HG02938 (cell line): ENCODE measurements around the gene PTPRN.
"Not testable (repeated sequence)": the region's sequence is repeated elsewhere in the genome, so short reads cannot be mapped to it uniquely, and the experiment has no call there.

Experiments
- ATAC-seq: cut with Tn5 transposase; IDR thresholded peaks from one replicate; pipeline ENCODE4 v1.9.1; 2021; ENCODE audit warnings: mild to moderate bottlenecking, moderate library complexity; ENCODE audit not compliant: unreplicated experiment

Gene PTPRN

DNA sequence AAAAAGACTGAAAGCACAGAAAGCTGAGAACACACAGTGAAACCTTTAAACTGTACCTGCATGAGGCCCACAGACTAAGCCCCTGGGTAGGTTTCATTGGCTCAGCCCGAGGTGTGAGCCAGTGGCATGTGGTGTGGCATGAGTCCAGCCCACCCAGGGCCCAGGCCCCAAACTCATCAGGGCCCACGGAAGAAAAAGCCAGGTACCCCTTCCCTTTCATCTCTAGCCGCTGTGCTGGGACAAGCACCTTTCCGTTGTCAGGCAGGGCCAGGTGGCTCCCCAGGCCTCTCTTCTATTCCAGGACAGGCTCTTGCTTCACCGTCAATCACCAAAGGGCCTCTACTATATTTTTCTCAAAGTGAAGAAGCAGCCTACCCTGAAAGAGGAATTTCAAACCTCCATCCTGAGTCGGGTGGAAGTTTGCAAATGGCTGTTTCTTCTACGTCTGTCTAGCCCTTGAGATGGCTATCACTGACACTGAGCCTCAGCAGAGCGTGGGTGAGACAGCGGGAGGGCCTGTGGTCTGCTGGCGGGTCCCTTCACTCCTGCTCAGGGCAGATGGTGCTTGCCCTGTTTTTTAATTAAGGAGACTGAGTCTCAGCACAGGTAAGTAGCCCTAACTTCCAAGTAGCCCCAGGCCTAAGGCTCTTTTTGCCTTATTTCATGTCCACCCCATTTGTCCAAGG lies 21.5 kb downstream of the PTPRN start:
- ATAC-seq = no peak

DNA sequence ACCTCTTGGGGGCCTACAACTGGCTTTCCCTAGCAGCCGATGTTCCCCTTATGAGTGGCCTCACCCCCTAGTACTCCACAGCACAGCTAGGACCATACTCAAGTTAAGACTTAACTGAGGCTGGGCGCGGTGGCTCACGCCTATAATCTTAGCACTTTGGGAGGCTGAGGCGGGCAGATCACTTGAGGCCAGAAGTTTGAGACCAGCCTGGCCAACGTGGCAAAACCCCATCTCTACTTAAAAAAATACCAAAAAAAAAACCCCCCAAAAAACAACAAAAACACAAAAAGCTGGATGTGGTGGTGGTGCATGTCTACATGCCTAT lies 22.1 kb downstream of the PTPRN start:
- ATAC-seq = not testable (repeated sequence)

DNA sequence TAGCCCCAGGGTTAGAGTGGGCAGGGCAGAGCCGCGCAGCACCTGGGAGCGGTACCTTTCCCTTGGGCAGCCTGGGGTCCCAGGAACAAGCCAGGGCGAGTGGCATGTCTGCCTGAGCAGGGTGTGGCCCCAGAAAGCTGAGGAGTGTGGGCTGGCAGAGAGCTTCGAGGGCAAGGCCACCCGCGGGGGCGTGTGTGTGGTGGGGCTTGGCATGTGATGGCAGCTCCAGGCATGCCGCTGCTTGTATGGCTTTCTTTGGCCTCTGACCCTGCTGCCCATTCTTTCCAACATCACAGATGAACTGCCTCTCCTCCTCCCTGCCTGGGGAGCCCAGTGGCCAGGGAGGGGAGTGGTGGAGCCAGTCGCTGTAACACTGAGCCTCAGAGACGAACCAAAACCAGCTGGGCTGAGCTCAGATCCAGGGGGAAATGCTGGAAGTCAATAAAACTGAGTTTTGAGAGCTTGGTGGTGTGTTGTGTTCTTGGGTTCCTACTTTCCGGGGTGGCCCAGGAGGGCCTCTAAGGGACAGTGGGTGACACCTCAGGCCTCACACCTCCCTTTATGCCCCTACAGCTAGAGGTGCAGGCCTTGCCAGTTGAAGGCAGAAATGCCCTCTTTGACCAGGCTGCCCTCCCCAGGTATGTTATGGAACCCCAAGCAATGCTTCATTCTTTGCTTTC lies 22.6 kb downstream of the PTPRN start:
- ATAC-seq = no peak

DNA sequence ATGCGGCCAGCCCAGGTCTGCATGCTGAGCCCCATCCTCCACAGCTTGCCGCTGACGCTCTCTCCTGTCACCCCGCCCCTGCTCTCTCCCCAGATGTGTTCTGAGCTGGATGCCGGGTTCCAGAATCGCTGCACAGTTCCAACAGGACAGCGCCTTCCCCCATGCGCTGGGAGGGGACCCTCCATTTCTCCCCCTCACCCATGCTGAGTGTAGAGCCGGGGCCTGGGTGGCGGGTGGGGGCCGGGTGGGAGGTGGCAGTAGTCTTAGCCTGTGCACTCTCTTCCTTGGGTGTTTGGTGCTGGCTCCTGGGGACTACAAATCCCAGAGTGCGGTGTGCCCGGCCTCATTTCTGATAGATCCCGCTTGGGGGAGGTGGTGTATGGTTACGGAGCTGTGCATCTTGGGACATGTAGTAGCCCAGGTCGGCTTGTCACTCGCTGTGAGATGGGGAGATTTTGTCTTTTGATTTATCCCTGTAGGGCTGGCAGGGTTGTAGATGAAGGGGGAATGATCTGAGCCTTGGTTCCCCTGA lies 23.2 kb downstream of the PTPRN start:
- no peak for ATAC-seq

DNA sequence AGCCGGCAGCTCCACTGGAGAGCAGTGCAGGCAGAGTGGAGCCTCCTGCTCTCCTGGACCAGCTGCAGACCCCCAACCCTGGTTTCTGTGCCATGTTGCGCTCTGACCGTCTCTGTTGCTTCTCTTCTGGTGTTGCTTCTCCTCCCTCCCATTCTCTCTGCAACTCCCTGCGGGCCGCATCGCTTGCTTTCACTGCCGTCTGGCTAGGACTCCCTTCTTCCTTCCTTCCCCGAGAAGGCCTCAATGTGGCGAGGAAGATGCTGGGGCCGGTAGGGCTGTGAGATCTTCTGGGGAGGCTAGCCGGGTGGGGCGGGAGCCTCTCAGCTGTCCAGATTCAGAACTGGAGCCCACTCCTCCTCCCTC lies 23.8 kb downstream of the PTPRN start:
- no peak for ATAC-seq

DNA sequence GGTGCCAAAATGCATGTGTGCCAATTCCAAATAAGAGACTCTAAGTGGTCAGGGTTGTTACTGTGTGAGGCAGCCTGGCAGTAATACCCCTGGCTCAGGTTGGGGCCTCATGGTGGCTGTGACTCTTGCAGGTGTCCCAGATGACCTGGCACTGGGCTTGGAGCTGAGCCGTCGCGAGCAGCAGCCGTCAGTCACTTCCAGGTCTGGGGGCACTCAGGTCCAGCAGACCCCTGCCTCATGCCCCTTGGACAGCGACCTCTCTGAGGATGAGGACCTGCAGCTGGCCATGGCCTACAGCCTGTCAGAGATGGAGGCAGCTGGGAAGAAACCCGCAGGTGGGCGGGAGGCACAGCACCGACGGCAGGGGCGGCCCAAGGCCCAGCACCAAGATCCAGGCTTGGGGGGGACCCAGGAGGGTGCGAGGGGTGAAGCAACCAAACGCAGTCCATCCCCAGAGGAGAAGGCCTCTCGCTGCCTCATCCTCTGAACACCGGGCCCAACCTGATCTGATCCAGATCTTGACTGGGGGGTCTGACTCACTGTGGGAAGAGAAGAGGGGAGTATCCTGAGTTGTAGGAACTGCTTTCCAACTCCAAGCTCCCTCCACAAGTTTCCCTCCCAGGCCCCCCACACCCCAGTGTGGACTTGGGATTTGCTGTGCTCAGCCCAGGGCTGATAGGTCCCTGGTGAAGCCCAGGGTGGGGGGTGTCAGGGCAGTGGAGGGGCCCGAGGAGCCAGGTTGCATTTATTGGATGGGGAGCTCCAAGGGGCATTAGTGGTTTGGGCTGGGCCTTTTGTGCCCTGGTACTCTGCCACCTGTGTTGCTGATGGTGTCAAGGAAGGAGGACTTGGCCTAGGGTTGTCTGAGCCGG lies 24.5 kb downstream of the PTPRN start:
- no peak for ATAC-seq

DNA sequence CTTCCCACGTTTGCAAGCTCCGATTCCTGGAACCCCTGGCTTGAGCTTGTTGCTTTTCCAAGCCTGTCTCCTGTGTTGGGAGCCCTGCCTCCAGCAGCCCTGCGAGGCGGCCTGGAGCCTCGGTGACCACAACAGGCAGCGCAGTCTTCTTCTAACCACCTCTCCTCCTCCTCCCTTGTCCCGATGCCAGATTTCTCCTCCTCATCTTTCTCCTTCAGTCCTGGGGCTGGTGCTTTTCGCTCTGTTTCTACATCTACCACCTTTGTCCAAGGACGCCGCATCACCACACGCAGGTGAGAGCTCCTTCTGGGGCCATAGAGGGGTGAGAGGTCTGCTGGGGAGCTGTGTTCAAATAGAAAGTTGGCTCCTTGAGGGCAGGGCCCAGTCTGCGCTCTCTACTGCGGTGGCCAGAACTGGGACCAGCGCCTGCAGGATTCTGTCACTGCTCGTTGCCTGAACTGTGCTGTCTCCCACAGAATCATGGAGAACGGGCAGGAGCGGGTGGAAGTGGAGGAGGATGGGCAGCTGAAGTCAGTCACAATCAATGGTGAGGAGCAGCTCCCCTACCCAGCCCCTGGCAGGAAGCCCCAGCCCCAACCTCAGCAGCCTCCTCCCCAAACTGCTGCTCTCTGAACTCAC lies 26.1 kb downstream of the PTPRN start:
- ATAC-seq = no peak

DNA sequence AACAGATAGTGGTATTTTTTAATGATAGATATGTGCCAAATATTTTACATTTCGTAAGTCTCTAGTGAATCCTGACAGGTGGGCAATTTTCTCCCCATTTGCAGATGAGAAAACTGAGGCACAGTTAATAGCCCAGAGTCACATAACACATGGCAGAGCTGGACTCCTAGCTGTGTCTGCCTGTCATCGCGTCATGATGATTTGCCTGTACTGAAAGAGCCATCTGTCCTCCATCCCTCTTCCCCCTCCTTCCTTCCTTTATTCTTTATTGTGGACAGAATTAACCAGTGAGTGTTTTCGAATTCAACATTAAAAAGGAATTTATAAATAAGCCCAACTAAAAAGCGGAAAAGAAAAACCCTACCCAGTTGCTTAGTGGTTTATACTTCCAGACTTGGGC lies 26.8 kb downstream of the PTPRN start:
- ATAC-seq = no peak

DNA sequence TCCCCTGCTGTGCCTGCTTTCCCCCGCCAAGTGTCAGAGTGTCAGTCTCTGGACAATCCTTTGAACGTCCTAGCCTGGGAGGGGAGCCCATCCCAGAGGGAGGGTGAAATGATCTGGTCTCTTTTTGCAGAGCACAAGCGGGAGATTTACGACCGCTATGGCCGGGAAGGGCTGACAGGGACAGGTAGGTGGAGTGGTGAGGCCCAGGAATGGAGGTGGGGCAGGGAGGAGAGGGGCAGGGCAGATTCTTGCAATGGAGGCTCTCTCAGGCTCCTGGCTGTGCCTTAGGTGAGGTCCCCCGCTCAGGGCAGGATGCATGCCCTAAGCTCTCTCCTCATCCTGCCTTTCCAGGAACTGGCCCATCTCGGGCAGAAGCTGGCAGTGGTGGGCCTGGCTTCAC lies 27.6 kb downstream of the PTPRN start:
- no peak for ATAC-seq

DNA sequence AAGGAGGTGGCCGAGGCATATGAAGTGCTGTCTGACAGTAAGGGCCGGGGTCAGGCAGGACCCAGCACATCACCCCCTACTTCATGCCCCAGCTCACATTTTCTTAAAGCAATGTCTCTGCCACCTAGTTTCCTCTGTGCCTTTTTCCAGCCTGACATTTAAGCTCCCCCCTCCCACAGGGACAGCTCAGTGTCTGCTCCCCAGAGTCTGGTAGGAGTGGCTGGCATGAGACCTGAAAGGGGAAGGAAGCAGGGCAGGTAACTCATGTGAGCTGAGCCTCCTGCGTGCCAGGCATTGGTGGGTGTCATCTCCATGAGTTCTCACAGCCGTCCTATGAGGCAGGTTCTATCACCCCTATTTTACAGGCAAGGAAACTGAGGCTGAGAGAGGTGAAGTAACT lies 28.6 kb downstream of the PTPRN start:
- no peak for ATAC-seq

DNA sequence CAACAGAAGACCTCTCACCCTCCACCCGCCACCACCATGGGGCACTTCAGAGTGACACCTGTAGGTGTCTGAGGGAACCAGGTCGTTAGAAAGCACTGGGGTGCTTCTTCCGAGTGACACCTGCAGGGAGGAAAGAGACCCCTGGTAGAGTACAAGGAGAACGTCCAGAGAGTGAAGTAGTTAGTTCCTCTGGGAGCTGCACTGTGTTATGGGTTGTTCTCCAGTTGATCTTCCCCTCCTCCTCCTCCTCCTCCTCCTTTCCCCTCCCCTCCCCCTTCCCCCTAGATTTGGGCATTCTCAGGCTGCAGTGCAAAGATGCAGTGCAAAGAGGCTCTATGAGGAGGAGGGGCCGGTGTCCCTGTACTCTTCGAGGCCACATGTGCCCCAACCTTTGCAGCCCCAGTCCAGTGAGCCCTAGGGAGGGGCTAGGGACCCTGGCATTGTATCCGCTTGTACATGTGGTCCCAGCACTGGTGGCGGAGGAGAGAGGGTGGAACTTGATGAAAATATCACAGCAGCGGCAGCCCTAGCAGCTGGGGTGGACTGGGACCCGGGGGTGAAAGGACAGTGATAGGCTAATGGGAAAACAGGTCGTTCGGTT lies 29.2 kb downstream of the PTPRN start:
- ATAC-seq = no peak

DNA sequence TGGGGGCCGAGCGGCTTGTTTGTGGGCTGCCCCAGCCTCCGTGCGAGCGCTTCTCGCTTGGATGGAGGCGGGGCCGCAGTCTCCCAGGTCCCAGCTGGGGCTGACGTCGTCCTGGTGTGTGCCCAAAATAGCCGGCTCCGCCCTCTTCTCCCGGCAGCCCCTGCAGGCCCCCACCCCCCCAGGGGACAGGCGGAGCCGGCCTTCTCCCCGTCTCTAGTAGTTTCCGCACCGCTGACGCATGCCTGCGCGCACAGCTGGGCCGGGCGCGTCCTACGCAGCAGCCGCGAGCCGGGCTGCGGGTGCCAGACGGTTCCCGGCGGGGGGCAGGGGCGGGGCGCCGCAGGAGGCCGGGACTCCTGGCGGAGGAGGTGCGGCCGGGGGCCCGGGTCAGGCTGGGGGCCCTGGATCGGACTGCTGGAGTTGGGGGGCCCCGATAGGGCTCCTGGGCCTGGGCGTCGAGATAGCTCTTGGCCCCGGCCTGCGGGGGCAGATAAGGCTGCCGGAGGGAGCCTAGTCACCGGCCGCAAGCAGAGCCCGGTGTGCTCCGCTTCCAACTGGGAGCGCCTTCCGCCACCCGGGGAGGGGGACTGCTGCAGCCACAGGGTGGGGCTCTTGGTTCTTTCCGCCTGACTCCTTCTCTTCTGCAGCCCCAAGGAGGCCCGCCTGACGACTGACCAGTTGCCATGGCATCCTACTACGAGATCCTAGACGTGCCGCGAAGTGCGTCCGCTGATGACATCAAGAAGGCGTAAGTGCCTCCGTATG lies 29.9 kb downstream of the PTPRN start, which contains the start of gene DNAJB2:
TSS of gene DNAJB2 (plus strand) at position 216 of the 765 bp plus-strand sequence. CDS start at position 684, 468 bp downstream.
- peak; percentile 83 for ATAC-seq

DNA sequence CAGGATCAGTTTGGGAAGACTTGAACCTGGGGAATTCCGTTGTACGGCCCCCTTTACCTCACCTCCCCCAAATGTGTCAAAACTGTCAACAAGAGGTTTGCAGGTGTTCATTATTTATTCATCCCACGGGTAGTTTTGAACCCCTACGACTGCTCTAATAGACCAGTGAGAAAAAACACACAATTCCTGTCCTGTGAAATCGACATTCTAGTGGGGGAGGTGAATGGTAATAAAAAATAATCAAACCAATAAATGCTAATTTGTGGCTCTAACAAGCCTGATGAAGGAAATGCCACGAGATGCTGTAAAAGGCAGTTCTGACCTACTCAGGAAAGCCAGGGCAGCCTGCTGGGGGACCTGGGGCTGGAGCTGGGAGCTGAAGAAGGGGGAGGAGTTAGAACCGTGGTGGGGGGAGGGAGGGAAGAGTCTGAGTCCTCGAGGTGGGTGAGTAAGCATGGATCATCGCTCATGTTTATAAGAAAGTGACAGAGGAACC lies 30.5 kb downstream of the PTPRN start:
- ATAC-seq = no peak

DNA sequence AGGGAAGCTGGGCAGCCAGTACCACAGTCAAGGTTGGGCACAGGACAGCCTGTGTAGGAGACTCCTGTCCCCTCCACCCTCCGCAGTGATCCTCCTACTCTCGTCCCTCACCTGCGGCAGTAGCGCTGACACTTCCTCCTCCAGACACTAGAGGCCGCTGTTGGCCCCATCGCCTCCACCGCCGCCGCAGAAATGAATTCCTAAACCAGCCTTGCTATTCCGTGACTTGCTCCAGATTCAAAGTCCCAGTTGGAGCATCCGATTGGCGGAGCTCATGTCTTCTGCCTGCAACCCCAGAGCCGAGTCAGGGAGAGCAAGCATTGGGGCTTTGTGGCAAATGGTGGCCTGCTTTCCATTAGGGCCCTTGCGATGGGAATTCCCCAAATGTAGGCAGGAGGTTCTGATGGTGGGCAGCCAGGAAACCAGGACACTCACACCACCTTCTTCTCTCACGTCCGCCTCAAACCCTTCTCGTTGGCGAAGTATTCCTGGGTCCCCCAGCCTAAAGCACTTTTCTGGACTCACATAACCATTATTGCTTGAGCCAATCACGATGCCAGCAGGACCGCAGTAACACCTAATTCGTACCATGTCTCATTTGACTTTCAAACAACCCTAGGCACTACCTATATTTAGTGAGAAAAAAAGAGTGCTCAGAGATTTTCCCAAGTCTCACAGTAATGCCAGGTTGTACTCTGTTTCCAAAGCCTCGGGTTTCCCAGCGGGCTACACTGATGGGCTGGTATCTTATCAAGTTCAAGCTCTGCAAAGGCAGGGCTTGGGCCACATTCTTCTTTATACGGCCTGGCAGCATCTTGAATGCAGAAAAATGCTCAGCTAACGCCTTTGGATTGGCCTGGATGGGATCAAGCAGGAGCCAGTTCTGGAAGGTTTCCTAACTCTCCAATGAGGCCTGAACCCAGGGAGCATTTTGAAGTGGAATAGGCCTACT lies 31.2 kb downstream of the PTPRN start:
- ATAC-seq = no peak

DNA sequence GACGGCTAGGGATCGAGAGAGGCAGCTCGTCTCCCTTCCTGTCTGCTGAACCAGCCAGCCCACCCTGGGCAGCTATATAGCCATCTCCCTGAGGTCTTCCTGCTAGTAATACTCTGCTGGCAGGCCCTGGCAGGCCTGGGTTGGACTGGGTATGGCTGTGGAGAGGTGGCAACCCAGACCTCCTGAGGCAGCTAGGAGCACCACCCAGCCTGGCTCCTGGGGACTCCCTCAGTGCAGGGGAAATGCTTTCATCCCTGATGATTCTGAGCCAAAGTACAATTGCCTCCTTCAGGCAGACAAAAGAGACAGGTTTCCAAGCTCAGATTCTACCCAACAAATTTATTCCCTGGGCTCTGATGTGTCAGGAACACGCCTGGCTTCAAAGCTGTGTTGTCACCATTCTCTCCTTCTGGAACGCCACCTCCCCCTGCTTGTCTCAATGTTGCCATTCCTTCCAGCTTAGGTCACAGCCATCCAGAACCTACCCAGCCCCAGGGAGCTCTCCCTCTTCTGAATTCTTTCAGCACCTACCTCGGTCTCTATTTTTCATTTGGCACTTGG lies 34.8 kb downstream of the PTPRN start:
- no peak for ATAC-seq

DNA sequence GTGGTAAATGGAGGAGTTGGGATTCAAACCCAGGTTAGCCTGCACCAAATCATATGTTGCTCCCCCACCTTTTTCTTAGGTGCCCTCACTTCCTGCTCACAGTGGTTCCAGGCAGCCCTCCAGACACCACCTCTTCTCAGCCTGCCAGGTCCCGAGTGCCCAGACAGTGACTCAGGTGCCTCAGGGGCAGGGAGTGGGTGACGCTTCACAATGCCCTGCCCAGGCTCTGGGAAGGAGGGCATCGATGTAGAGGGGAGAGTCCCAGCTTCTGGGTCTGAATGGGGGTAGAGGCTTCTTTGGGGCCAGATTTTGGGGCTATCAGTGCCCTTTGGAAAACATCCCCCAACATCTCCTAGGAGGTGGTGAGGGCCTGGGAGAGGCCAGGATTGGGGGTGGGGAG lies 35.3 kb downstream of the PTPRN start:
- ATAC-seq = no peak

DNA sequence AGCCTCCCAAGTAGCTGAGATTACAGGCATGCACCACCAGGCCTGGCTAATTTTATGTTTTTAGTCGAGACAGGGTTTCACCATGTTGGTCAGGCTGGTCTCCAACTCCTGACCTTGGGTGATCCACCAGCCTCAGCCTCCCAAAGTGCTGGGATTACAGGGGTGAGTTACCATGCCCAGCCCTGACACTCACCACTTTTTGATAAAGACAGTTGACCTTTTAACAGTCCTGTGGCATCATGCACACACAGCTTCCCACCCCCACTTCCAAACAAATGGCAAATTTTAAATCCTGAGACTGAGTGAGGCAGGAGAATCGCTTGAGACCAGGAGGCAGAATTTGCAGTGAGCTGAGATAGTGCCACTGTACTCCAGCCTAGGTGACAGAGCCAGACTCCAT lies 36.2 kb downstream of the PTPRN start:
- ATAC-seq = no peak

DNA sequence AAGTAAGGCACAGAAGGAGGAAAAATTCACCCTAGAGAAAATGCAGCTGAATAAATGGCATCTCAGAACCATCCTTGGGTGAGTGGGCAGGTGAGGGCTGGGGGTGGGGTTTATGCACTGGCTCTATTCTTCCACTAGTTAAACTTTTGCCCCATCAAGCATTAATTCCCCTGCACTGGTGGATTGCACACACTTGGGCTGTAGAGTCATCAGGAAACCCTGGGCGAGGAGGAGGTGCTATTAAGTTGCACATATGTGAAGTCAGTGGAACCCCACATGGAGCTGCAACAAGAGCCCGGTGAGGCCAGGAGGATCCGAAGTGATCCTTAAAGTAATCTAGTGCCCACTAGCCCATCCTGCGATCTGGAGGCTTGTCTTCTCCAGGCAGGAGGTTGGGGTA lies 36.8 kb downstream of the PTPRN start:
- ATAC-seq = no peak
